NCI-H2196 (cell line): ENCODE data around the gene ODAD2.

Experiments
- DNase-seq: peaks from one replicate; lab custom pipeline; 2025; ENCODE audit not compliant: unreplicated experiment; lab: John Stamatoyannopoulos, UW

Gene ODAD2

DNA sequence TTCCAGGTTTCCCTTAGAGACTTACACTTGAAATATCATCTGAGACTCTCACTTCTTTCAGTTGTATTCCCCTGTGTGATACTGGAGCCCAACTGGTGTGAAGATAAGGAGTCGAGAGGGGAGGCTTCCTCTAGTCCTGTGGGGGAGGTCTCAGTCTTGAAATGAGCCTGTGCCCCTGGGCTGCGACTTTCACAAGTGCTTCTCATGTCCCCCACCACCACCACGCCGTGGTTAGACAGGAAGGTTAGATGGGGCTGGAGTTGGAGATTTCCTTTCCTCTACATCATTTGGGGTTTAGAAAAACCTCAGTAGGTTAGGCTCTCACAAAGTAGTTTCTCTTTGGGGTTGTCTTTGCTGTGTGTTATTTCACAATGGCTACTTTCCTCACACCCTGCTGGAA, 227.6 kb downstream of the ODAD2 start:
- no peak for DNase-seq

DNA sequence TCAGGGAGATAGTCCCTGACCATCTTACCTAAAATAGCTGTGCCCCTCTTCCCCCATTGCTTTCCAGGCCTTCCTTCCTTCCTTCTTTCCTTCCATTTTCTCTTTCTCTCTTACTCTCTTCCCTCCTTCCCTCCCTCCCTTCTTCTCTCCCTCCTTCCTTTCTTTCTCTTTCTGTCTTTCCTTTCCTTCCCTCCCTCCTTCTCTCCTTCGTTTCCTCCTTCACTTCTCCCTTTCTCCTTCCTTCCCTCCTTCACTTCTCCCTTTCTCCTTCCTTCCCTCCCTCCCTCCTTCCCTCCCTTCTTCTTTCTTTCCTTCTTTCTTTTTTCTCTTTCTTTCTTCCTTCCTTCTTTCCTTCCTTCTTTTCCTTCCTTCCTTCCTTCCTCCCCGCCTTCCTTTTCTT, 228.7 kb downstream of the ODAD2 start:
- no peak for DNase-seq
